ENCODE results near the gene DICER1. TPM values are rescaled to one million over a fixed set of nuclear protein-coding genes. Genes with fewer than 3 reads are reported as not detected.

The DICER1 gene
- total and polyA plus RNA-seq, 2 donors (not counting 3 experiments of a cell fraction or from before 2014, with no cell fraction given) = 8.3 to 43.6 TPM

- Histone ChIP-seq H3K27ac (ENCODE audit: insufficient read depth, low read depth, low read length) (no peak overlapping the region), H4K20me1 (replicated peaks; ENCODE audit: control insufficient read depth, extremely low read depth, insufficient read depth, low read length) (no peaks in the 10 kb centered on the region), H2AFZ (ENCODE audit: low read depth, low read length) (no peak overlapping the region), H3K9ac (replicated peaks; ENCODE audit: extremely low read depth, insufficient read depth, low read length) (no peak overlapping the region), H3K4me3 (replicated peaks in 1 of 3; ENCODE audit: insufficient read depth in 1 of 3, low read depth in 1 of 3, low read length in 3 of 3) (no peak overlapping the region), H3K4me2 (ENCODE audit: insufficient read depth, low read length) (no peak overlapping the region), H3K9me1 (replicated peaks; ENCODE audit: control insufficient read depth, extremely low read depth, insufficient read depth, low read length) (no peaks in the 10 kb centered on the region), H3K27me3 (ENCODE audit: control insufficient read depth in 2 of 2, insufficient read depth in 2 of 2, low read length in 2 of 2) (no peaks in the 10 kb centered on the region), H3K36me3 (ENCODE audit: control insufficient read depth in 2 of 2, extremely low read depth in 1 of 2, insufficient read depth in 2 of 2, low read length in 2 of 2) (no peaks in the 10 kb centered on the region), H3K4me1 (ENCODE audit: control insufficient read depth, extremely low read depth, insufficient read depth, low read length) (no peaks in the 10 kb centered on the region), H3K79me2 (ENCODE audit: control insufficient read depth, insufficient read depth, low read length) (no peaks in the 10 kb centered on the region), H3K9me3 (replicated peaks; ENCODE audit: control insufficient read depth, insufficient read depth, low read length) (no peaks in the 10 kb centered on the region)
- intact Hi-C loops (cut with micrococcal nuclease) (no loop called here), dilution Hi-C loops (cut with MboI; ENCODE audit: extremely low pct_ligation_motif_present, low sequenced_read_pairs) (no loop called here)
- POLR2A ChIA-PET = no interaction called here
- DNase-seq (ENCODE audit: low read depth, low spot score) (no peak), FAIRE-seq (no peak)
- TF ChIP-seq GATA2 (IDR thresholded peaks at IDR 0.05; ENCODE audit: insufficient read depth, insufficient read length, low read depth, low read length) (no peak), POLR2A (IDR thresholded peaks at IDR 0.05; ENCODE audit: low read depth, low read length) (no peak), CTCF (IDR thresholded peaks at IDR 0.05; ENCODE audit: extremely low read depth in 1 of 2, insufficient read depth in 1 of 2, low read depth in 1 of 2, low read length in 2 of 2) (no peak), POLR2AphosphoS5 (IDR thresholded peaks at IDR 0.05; ENCODE audit: insufficient read depth, low read depth, low read length) (no peak), EZH2 (IDR thresholded peaks at IDR 0.05; ENCODE audit: borderline replicate concordance, low read depth, low read length, severe bottlenecking) (no peak), MAX (IDR thresholded peaks at IDR 0.05; ENCODE audit: insufficient read depth, insufficient read length) (no peak), FOS (IDR thresholded peaks at IDR 0.05; ENCODE audit: borderline replicate concordance, insufficient read depth, low read length) (no peak), MYC (IDR thresholded peaks at IDR 0.05; ENCODE audit: low read depth, low read length) (no peak), JUN (IDR thresholded peaks at IDR 0.05; ENCODE audit: borderline replicate concordance, insufficient read depth, insufficient read length, low read depth) (no peak)
- CTCF ChIA-PET = no interaction called here
- no TSS peak for BruUV-seq (replicated peaks)
Measured at GRCh38 chr14:95062946-95063345, 94.4 kb downstream of the DICER1 start.
